GM18870 (cell line): ENCODE measurements around the gene ADAMTS12.

Experiments
- ATAC-seq: cut with Tn5 transposase; IDR thresholded peaks from one replicate; pipeline ENCODE4 v1.9.1; 2021; ENCODE audit warnings: moderate library complexity; ENCODE audit not compliant: unreplicated experiment

Gene ADAMTS12

DNA sequence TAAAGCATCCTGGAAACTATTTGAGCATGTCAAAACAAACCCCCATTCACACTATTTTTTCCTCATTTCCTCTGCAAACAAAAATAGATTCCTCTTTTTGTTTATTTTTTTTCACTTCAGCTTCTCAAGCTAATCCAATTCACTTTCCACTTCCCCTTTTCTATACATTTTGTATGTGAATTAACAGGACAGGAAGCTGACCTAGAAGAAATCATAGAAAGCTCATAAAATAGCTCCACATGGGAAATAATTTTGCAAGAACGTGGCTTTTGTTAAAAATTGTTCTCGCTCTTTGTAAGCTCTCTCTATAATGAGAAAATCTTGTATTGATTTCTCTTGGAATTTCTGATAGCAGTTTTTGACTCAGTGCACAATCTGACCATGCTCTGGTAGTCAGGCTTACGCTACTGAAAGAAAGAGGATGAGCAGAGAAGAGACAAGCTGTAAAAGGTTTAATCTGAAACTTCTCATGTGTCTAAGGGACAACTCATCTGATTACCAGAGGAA lies 215.8 kb downstream of the ADAMTS12 start:
- ATAC-seq, result peak; percentile 76

DNA sequence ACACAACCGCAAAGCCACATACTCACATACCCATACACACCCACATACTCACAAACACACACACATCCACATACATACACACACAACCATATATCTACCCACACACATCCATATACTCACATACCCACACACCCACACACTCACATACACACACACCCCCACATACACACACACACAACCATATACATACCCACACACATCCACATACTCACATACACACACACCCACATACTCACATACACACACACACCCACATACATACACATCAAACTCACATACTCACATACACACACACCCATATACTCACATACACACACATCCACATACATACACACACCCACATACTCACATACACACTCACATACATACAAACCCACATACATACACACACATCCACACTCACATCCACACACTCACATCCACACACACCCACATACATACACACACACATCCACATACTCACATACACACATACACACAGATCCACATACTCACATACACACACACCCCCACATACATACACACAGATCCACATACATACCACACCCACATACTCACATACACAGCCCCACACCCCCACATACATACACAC lies 220.0 kb downstream of the ADAMTS12 start:
- no peak for ATAC-seq

DNA sequence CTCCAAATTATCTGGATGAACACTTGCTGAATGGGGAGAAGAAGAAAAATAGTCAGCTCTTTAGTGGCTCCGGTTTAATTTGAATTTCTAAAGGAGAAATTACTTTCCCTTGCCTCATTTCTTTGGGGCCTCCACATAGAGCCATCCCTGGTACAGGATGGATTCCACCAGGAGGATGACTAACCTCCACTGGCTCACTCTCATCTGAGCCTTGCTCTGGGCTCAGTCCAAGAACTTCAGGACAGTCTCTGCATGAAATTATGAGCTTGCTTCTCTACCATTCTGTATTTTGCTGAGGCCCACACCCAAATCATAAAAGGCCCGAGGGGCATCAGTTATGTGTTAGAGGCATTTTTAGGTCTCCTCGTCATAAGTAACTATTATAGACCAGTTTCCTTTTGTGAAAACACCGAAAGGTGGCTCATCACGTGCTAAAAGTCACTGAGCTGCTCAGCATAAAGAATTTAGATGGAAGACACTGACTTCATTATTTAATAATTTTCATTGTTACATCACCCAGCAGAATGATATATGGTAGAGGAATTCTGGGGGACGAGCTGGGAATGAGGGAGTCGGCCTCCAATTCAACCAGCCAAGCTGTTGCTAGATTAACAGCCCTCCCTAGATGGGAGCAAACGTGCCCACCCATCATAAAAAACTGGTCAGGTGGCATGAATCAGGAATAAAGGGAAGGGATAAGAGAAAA lies 228.9 kb downstream of the ADAMTS12 start:
- no peak for ATAC-seq

DNA sequence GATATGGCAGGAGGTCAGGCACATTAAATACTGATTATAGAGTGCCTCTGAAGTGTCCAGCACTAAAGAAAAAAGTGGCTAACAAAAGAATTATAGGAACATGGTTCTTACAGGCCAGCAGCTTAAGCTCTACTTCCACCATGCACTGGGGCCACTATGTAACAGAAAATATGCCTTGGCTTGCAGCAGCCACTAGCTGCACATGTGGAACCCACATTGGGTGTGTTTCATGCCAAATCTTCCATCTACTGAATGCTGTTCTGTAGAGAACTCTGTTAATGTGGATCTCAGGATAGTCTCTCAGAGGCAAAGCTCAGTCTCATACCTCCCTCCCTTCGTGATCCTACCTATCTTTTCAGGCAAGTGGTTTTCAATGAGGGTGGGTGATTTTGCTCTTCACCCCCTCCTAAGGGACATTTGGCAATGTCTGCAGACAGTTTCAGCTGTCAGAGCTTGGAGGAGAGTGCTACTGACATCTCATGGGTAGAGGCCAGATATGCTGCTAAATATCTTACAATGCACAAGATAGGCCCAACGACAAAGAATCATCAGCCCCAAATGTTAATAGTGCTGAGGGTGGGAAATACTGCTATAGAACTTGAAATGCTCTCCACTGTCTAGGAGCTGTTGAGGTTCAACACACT lies 232.1 kb downstream of the ADAMTS12 start:
- ATAC-seq, result no peak

DNA sequence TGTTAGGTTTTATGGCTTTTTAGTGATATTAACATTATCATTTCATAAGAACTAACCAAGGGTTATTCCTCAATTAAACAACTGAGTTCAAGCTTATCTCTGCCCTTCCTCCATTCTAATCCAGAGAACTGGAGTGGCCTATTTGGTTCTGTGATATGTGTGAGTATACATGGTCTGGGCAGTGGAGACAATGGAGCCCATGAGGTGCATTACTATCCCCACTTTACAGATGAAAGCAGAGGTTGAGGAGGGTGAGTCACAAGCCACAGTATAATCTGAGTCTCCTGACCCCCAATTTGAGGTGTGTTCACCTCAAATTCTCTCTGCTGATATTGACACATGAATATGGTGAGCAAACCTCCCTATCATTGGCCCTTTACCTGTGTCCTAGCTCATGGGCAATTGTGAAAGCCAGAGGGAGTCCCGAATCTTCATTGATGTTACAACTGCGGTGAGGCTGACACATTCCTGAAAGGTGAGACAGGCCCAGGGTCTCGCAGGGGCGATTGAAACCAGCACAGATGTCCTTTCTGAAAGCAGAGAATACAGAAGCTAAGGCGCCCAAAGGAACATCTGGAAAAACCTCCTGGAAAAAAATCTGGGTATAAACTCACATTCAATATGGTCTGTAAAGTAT lies 233.9 kb downstream of the ADAMTS12 start:
- no peak for ATAC-seq

DNA sequence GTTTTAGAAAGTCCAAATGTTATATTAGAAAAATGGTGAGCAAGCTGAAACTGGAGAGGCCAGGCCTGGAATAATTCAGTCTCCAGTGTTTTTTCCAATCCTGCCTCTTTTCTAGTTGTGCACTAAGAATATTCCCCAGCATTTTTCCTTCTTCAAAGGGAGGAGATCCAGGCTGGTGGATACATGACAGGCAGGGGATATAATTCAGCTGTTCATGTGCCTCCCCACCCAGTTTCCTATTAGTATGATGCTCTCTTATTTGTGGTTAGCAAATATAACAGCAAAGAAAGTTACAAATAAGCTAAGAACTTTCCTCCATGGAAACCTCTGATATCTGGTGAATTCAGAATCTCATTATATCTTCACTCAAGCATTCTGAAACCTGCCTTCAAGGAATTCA lies 234.6 kb downstream of the ADAMTS12 start:
- ATAC-seq, result no peak

DNA sequence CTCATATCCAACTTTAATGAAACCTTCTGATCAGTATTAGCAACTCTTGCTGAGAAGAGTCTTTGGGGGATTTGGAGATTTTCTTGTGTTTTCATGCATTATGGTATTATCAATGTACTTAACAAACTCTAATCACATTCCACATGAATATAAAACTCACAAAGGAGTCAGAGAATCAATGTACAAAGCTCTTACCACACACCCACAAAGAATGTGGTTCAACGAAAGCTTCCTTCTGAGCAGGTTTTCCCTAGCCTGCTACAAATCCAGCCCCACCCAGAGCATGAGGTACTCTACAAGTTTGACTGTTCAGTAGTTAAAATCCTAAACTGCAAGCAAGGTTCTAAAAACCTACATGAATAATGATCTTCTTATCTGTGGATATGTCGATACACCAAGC lies 240.9 kb downstream of the ADAMTS12 start:
- no peak for ATAC-seq

DNA sequence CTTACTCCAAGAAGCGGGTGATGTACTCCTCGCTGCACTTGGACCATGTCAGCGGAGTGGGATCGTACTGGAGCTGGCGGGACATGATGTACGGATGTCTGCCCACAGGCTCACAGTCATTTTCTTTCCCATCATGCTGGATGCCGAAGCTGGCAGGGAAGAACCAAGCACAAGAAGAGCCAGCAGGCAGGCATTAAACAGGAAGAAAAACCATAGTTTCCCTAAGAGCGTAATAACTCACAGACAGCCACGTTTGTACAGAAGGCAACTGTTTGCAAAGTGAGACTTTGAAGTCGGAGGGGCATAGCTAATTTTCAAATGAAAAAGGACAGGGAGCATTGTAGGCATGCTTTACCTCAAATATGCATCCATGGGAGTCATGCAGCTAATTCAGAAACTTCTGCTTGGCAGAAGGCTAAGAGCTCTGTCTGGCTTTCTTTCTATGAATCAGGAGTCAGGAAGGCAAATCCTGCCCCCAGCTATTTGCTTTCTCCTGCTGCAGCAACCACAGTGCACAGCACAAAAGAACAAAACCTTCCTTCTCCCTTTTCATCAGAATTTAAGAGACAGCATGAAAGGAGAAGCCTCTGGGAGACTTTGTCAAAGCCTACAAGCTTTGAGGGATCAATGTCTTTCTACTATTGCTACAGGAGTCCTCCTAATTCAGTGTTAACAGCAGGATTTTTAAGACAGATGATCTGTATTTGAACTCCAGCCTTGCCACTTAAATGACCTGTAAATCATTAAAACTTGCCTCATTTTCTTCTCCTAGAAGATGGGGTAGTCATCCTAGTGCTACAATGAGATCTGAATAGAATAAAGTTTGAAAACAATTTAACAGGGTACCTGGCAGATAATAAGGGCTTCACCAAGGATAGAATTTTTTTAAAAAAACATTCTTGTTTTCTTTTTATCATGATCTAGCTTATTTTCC lies 242.0 kb downstream of the ADAMTS12 start:
- ATAC-seq, result no peak

DNA sequence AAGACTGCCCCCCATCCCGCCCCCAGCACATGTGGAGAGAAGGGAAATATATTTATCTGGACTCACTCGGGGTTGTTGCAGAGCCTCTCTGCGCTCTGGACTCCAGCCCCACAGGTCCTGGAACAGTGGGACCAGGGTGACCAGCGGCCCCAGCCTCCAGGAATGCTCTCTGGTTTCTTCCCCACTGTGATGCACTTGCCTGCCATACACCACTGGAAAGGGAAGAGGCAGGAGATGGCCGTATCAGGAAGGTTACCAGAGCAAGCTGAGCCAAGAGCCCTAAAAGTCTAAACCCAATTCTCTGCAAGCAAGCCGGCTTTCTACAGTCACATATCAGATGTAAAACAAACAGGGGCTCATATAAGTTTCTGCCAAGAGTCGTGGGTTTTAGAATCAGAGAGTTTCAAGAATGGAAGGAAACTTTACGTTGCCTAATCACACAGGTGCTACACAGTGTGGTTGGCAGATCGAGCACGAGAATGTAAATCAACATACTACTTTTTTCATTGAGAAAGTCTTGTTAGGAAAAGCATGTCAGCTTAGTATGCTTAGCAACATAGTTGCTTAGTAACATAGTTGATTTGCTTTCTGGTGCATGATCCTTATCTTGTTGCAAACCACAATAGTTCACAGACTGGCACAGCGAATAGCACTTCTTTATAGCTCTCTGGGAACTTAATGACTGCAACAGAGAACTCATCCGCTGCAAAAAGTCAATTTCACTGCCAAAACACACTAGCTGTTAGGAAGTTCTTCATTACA lies 249.9 kb downstream of the ADAMTS12 start:
- ATAC-seq, result peak; percentile 79

DNA sequence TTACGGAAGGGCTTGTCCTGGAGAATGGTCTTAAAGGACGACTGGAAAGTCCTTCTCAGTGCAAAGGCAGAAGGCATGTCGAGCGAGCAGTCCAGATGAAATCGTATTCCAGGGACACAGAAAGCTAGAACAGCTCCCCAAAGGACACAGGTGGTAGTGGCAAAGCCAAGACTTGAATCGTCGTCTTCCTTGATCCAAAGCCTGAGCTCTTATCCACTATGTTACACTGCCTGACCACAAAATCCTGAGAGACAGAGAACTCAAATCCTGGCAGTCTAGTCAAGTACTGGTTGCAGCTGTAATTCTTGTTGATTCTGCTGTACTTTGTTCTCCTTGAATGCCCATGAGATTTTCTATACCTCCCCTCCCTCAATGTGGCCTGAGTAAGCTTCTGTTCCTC lies 252.3 kb downstream of the ADAMTS12 start:
- no peak for ATAC-seq

DNA sequence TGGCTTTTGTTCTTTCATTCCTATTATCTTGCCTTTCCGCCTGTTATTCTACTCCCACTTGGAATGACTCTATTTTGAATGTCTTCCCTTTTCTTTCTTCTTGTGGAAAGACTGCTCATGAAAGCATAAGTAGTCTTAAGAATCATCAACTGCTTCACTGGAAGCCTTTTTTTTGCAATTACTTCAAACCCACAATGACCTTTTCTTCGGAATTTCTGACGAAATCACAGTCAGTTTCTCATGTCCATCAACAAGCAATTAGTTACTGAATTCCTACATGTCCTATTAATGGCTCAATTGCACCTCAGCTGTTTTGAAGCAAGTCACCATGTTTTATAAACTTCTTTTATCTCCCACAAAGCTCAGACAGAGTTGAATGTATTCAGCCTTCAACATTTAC lies 254.8 kb downstream of the ADAMTS12 start:
- no peak for ATAC-seq

DNA sequence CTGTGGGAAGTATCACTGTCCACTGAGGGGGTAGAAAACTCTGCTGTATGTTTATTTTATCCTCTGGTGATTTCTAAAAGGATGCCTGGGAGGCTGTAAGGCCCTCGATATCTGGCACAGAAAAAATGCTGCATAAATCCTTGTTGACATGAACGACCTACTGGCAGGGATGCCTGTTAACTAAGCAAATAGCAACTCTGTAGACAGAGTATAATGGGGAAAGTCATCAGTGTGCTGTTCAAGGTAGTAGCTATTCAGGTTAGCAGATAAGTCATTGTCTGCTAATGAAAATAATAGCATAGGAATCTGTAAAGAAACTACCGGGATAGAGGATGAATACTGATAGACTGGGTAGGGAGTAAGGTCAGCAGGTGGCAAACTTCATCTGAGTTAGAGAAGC lies 256.2 kb downstream of the ADAMTS12 start:
- no peak for ATAC-seq

DNA sequence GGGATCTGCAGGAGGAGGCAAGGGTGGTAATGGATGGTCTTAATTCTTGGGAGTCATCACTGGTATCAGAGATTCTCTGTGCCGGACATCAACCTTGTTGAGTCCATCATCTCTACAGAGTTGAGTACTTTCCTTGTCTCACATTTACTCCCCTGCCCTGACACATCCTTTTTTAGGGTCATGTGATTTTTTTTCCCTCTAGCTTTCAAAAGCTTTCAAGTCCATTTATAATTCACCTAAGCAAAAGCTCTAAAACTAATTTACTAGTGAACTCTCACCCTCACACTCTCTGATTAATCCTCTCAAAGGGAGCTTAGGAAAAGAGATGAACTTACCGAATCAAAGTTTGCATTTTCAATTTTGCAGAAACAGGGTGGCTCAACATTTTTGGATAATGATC lies 258.1 kb downstream of the ADAMTS12 start:
- no peak for ATAC-seq

DNA sequence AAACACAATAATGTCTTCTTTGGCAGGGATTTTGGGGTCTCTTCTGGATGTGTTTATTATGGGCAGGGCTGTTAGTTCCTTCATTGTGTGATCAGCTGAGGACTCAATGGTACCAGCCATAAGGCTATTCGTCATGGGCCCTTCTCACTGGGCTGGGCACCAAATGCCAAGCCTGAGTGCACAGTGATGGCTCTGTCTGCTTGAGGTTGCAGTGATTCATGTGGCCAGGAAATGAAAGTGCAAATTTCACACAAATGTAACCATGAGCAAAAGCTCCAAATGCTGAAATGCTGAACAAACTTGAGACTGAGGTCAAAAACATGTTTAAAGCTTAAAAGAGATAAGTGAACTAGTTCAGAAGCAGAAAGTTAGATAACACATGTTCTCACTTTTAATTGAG lies 260.0 kb downstream of the ADAMTS12 start:
- ATAC-seq, result peak; percentile 97

DNA sequence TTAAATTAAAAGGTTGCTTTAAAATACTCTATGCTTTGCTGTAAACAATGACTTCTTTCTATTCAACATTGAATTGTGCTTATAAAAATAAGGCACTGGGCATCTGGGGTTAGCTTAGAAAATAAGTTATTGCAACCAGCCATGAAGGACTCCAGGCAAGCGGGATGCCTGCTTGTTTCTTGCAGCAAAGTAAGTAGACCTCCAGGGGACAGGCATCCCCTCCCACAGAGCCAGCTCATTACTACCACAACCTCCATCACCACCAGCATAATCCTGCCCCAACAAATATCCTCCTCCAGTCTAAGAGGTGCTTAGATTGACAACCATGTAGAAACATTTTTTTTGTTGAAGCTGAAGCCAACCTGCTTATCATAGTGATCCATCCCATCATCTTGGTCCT lies 260.7 kb downstream of the ADAMTS12 start:
- ATAC-seq, result no peak

DNA sequence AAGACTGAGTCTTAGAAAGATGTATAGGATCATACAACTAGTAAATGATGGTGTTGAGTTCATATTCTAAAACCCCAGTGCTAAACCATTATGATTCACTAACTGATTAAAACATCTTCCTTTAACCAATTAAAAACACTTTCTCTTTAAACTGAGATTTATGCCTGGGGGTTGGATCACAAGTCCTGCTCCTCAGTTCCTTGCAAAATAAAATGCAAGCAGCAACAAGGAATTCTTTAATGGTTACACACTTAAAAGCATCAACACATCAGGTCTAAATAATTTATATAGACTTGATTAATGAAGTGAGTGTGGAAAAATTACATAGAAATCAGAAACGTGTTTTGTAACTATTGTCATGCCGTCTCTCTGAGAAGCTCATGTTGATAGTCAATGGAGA lies 261.8 kb downstream of the ADAMTS12 start:
- ATAC-seq, result no peak

DNA sequence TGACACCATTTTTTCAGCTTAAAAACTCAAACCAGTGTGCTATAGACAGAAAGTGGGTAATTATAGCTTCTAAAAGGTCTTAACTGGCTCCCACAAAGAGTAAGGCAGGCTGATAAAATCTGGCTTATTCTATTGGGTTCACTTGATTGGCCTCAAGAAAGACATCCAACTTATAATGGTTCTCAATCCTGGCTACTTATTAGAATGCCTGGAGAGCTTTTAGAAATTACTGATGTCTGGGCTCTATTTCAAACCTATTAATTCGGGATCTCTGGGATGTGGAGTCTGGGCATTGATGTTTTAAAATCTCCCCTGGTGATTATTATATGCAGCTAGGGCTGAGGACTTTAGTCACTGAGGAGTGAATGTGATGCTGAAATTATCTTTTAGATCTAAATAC lies 263.0 kb downstream of the ADAMTS12 start:
- ATAC-seq, result no peak

DNA sequence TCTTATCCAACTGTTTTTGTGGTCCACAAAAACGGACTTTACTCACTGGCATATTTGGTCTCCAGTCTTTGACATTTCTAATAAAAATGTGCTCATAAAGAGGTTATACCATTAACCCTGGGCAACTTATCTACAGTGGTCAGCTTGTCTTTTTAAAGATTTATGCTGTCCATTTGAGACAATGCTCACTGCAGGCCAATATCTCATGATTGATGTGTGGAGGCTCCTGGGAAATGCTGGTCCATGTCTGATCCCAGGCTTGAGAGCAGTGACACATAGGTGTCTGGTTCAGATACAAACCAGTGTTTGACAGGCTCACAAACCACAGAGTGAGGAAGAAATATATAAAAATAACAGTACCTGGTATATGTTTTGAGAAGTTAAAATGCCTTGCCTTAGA lies 270.3 kb downstream of the ADAMTS12 start:
- no peak for ATAC-seq

DNA sequence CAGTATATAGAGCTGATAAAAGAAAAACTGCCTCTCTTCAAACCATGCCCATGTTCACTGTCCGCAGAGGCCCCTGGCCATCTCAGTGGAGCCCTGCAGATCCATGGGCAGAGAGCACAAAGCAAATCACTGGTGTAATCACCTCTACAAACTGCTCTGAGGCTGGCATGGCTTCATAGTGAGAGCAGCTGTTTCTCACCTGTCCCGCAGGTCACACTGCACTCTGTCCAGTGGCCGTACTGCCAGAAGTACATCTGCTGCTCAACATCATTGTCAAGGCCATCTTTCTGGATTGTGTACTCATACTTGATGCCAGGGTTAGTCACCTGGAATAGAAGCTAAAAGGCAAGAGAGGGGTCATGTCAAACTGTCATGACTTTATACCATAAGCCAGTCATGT lies 277.8 kb downstream of the ADAMTS12 start:
- ATAC-seq, result no peak

DNA sequence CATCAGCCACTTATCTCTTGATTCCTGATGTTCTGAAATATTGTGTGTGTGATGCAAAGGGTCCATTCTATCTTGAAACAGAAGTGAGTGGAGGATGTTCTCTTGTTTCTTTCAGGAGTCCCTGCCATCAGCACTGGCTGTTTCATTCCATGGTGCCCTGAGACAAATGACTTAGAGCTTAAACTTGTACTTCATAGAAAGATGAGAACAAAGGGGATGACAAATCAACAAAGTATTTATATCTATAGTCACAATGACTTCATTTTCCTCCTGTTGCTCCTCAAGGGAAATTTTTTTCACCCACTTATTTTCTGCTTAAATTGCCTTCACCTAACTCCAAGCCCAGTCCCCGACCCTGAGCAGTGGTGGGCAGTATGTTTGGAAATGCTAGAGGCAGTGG lies 279.4 kb downstream of the ADAMTS12 start:
- ATAC-seq, result no peak
